ENCODE data around the gene RIOK2. TPM values are rescaled to one million over a fixed set of nuclear protein-coding genes. Genes with fewer than 3 reads are reported as not detected.

RIOK2 gene
- polyA plus RNA-seq, 1 of the 3 experiments (the other 2 are of a cell fraction) = 5.9 TPM

GRCh38 chr5:97225222-97225621 lies 42.2 kb upstream of the RIOK2 start:
- no peak overlapping the region for H3K27ac ChIP-seq (ENCODE audit: low read depth in 2 of 2, low read length in 1 of 2)
- H3K9me2 ChIP-seq = no peaks in the 10 kb centered on the region
- no peaks in the 10 kb centered on the region for H3K36me3 ChIP-seq (replicated peaks in 1 of 2; ENCODE audit: control insufficient read depth in 1 of 2, insufficient read depth in 2 of 2, low read length in 1 of 2)
- H3K4me2 ChIP-seq = no peak overlapping the region
- no peak overlapping the region for H3K4me3 ChIP-seq (ENCODE audit: low read depth in 2 of 2, low read length in 1 of 2)
- no peak for DNase-seq
- H3K9me3 ChIP-seq = no peaks in the 10 kb centered on the region
- no peaks in the 10 kb centered on the region for H3K27me3 ChIP-seq (ENCODE audit: insufficient read depth)
- H3K4me1 ChIP-seq (ENCODE audit: control insufficient read depth in 1 of 2, insufficient read depth in 2 of 2, low read depth in 1 of 2, low read length in 1 of 2) = no peaks in the 10 kb centered on the region; a peak in 1 of 4 replicates
- no peaks in the 10 kb centered on the region for H3F3A ChIP-seq (replicated peaks; ENCODE audit: insufficient read depth)
- no peaks in the 10 kb centered on the region for H3K79me2 ChIP-seq (ENCODE audit: insufficient read depth)
- ChIA-PET CTCF (no interaction called here), POLR2A (no interaction called here)
- H2AFZ ChIP-seq (ENCODE audit: low read depth) = no peak overlapping the region
- H4K20me1 ChIP-seq (ENCODE audit: insufficient read depth) = no peaks in the 10 kb centered on the region
- TF ChIP-seq YY1 (IDR thresholded peaks at IDR 0.05; ENCODE audit: low read depth) (no peak), SIN3A (IDR thresholded peaks at IDR 0.05; ENCODE audit: borderline replicate concordance, low read depth, low read length) (no peak), SMC3 (IDR thresholded peaks at IDR 0.05; ENCODE audit: low read depth, low read length) (no peak), MXI1 (IDR thresholded peaks at IDR 0.05; ENCODE audit: low read depth, low read length) (no peak)
- no peak overlapping the region for H3K9ac ChIP-seq

- H3K4me1 ChIP-seq (ENCODE audit: control insufficient read depth in 1 of 2, insufficient read depth in 2 of 2, low read depth in 1 of 2, low read length in 1 of 2) = no peaks in the 10 kb centered on the region; a peak in 1 of 4 replicates
- H3K9ac ChIP-seq = no peak overlapping the region
- no peaks in the 10 kb centered on the region for H3K79me2 ChIP-seq (ENCODE audit: insufficient read depth)
- H3K27me3 ChIP-seq (ENCODE audit: insufficient read depth) = no peaks in the 10 kb centered on the region
- ChIA-PET CTCF (interaction anchor here (1.1 kb wide), 1 partner anchor 1544 kb away, joined by 3 read pairs; no protein-coding TSS in a partner anchor), POLR2A (no interaction called here)
- no peak overlapping the region for H2AFZ ChIP-seq (ENCODE audit: low read depth)
- no peak overlapping the region for H3K4me2 ChIP-seq
- no peaks in the 10 kb centered on the region for H3K9me2 ChIP-seq
- no peak for DNase-seq
- WGBS (ENCODE audit: low lambda C conversion rate) = 64% methylated on average over 1 of the region's 1 CpG
- H3K36me3 ChIP-seq (replicated peaks in 1 of 2; ENCODE audit: control insufficient read depth in 1 of 2, insufficient read depth in 2 of 2, low read length in 1 of 2) = no peaks in the 10 kb centered on the region
- no peak overlapping the region for H3K4me3 ChIP-seq (ENCODE audit: low read depth in 2 of 2, low read length in 1 of 2)
- no peak overlapping the region for H3K27ac ChIP-seq (ENCODE audit: low read depth in 2 of 2, low read length in 1 of 2)
- TF ChIP-seq USF2 (IDR thresholded peaks at IDR 0.05; ENCODE audit: borderline replicate concordance, low read depth, low read length) (no peak), SIN3A (IDR thresholded peaks at IDR 0.05; ENCODE audit: borderline replicate concordance, low read depth, low read length) (no peak), YY1 (IDR thresholded peaks at IDR 0.05; ENCODE audit: low read depth) (no peak), TCF12 (IDR thresholded peaks at IDR 0.05) (no peak), GATA2 (CRISPR knock-in tag; IDR thresholded peaks at IDR 0.05) (no peak), REST (IDR thresholded peaks at IDR 0.05; ENCODE audit: low read depth, low read length) (no peak), ELF1 (IDR thresholded peaks at IDR 0.05) (no peak), RAD21 (IDR thresholded peaks at IDR 0.05; ENCODE audit: low read length) (no peak), POLR2AphosphoS5 (IDR thresholded peaks at IDR 0.05; ENCODE audit: low read depth, low read length) (no peak), USF1 (IDR thresholded peaks at IDR 0.05; ENCODE audit: borderline replicate concordance, low read depth) (no peak), EP300 (IDR thresholded peaks at IDR 0.05; ENCODE audit: borderline replicate concordance in 1 of 2, low read depth in 1 of 2, low read length in 1 of 2) (no peak), SMC3 (IDR thresholded peaks at IDR 0.05; ENCODE audit: low read depth, low read length) (no peak), MEF2A (IDR thresholded peaks at IDR 0.05; ENCODE audit: borderline replicate concordance, low read depth) (no peak), IRF3 (IDR thresholded peaks at IDR 0.05; ENCODE audit: low read depth, low read length) (no peak), FOSL2 (IDR thresholded peaks at IDR 0.05; ENCODE audit: borderline replicate concordance, low read depth) (no peak), TAF1 (IDR thresholded peaks at IDR 0.05; ENCODE audit: borderline replicate concordance, low read depth, low read length) (no peak), EZH2phosphoT487 (IDR thresholded peaks at IDR 0.05; ENCODE audit: borderline replicate concordance, low read depth) (no peak), JUND (IDR thresholded peaks at IDR 0.05) (no peak), RCOR1 (IDR thresholded peaks at IDR 0.05; ENCODE audit: low read length) (no peak), FOXM1 (IDR thresholded peaks at IDR 0.05; ENCODE audit: low read depth) (no peak)
- H3F3A ChIP-seq (replicated peaks; ENCODE audit: insufficient read depth) = no peaks in the 10 kb centered on the region
- H3K9me3 ChIP-seq = no peaks in the 10 kb centered on the region
- no peaks in the 10 kb centered on the region for H4K20me1 ChIP-seq (ENCODE audit: insufficient read depth)
Observed at GRCh38 chr5:97224112-97224750, 41.2 kb upstream of the RIOK2 start.
